Activated T-cell treated with anti-CD3 and anti-CD28 coated beads, Interleukin-2, amount 50 U/mL, for 24 hours (primary cell): ENCODE data around the gene AXDND1.

Source experiments
- DNase-seq: peaks from one replicate; pipeline ENCODE4 v3.0.0-alpha.2; 2020
- H3K27ac Mint-ChIP-seq: 2 replicates; pipeline ENCODE4 v1.8.0; 2020; ENCODE audit warnings: mild to moderate bottlenecking, mixed read lengths
- H3K27me3 Mint-ChIP-seq: 2 replicates; pipeline ENCODE4 v1.8.0; 2020; ENCODE audit warnings: mixed read lengths
- H3K36me3 Mint-ChIP-seq: 2 replicates; pipeline ENCODE4 v1.8.0; 2020; ENCODE audit warnings: low read depth, mixed read lengths
- H3K4me1 Mint-ChIP-seq: 2 replicates; pipeline ENCODE4 v1.8.0; 2020; ENCODE audit warnings: low read depth, mixed read lengths
- H3K4me3 Mint-ChIP-seq: 2 replicates; pipeline ENCODE4 v1.8.0; 2020; ENCODE audit warnings: mild to moderate bottlenecking, moderate library complexity, mixed read lengths
- H3K9me3 Mint-ChIP-seq: 2 replicates; pipeline ENCODE4 v1.8.0; 2020; ENCODE audit warnings: mixed read lengths

AXDND1 gene

DNA sequence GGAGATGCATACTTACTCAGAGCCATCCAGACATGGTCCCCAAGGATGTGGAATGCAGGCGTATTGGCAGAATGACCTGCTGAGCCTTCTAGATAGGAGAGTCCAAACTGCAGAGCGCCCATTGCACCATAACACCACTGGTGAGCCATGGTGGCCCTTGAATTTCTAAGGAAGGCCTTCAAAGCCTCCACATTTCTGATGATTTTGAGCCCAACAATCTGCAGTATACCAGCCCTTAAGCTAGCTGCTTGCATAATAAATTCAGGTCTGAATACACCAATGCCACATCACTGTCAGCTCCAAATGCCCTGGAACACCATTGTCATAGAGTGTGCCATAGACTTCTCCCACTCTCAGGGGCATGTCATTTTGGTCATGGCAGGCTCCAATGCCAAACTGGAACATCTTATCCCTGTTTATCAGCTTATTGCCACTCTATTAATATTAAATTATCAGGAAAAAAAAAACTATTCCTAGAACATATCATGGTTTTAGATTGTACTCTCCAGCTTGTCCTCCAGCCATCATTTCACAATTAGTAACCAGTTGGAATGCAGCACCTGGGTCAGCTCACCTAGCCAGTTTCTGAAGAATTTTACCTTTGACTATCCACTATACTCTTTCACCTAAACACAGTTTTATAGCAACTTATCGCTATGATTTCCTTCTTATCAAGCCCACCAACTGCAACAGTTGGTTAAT lies 183.0 kb downstream of the AXDND1 start:
- H3K9me3 Mint-ChIP-seq = no peaks in the 10 kb centered on the region
- no peak overlapping the region for H3K4me3 Mint-ChIP-seq
- H3K4me1 Mint-ChIP-seq = no peaks in the 10 kb centered on the region
- no peaks in the 10 kb centered on the region for H3K36me3 Mint-ChIP-seq
- no peak overlapping the region for H3K27ac Mint-ChIP-seq
- no peak for DNase-seq
- H3K27me3 Mint-ChIP-seq = no peaks in the 10 kb centered on the region

DNA sequence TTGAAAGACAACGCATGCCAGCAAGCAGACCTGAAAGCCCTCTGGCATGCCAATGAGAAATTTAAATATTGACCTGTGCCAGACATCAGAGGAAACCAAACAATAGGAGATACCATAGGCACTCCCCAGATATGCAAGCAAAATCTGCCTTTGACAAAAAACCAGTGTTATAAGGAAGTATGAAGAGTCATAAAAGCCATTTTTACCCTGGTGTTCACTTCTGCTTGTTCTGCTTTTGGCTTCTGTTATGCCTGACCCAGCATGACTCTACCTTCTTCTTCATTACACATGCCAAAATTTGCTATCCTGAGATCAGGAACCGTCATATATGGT lies 183.6 kb downstream of the AXDND1 start:
- no peaks in the 10 kb centered on the region for H3K9me3 Mint-ChIP-seq
- H3K4me1 Mint-ChIP-seq = no peaks in the 10 kb centered on the region
- no peak overlapping the region for H3K27ac Mint-ChIP-seq
- no peaks in the 10 kb centered on the region for H3K36me3 Mint-ChIP-seq
- H3K27me3 Mint-ChIP-seq = no peaks in the 10 kb centered on the region
- no peak for DNase-seq
- no peak overlapping the region for H3K4me3 Mint-ChIP-seq

DNA sequence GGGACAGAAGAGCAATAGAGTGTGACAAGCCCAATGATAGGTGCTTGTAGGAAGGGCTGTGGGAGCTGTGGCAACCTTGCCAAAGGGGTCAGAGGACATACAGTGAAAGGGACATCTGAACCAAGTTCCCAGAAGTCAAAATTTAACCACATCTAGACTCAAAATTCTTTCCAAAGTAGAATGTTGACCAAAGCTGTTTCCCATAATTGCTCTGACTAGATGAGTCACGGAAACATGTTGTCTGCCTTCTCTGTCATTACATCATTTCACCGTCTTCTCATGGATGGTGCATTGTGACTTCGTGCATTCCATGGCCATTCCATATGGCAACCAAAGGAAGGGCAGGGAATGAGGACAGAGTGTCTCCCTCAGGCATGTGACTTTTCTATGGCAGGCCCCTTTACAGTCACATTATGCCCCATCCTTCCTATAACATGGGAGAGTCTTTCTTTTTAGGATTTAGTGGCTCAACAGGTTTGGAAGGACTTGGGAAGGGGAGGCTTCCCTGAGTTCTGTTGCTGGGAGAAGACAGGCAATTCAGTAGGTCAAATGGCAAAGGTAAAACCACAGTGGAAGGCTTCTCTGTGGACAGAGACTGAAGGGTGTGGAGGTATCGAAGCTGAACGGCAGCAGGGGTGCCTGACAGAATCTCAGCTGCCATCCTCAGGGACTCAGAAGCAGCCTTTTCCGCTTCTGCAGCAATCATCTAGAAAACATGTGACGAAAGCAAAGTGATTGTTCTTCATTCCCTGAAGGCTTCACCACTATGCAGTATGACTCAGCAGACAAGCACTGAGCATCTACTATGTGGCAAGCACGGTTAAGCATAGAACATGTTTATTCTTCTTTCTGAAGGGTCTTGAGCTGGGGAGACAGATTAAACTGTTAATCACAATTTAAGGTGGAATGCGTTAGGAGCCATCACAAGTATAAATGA lies 185.2 kb downstream of the AXDND1 start:
- Mint-ChIP-seq H3K36me3 (no peaks in the 10 kb centered on the region), H3K27me3 (no peaks in the 10 kb centered on the region), H3K4me1 (no peaks in the 10 kb centered on the region), H3K27ac (no peak overlapping the region), H3K9me3 (no peaks in the 10 kb centered on the region), H3K4me3 (no peak overlapping the region)
- no peak for DNase-seq

DNA sequence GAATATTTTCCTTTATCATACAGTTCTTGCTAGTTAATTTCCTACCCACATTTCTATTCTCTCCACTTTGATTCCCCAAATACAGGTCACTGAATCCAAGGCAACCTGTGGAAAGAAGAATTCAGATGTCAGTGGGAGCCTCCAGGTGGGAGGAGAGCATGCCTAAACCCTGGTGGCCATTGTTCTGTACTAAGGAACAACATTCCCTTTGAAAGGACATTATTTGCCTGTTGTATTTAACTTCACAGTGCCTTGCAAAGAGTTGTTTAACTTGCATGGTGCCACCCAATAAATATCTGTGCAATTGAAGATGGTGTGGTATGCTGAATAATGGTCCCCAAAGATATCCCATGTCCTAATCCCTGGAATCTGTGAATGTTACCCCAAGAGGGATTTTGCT lies 188.7 kb downstream of the AXDND1 start:
- no peaks in the 10 kb centered on the region for H3K9me3 Mint-ChIP-seq
- no peak for DNase-seq
- H3K4me3 Mint-ChIP-seq = no peak overlapping the region
- H3K4me1 Mint-ChIP-seq = no peaks in the 10 kb centered on the region
- peaks cover 5% of the 10 kb centered on the region for H3K27me3 Mint-ChIP-seq
- H3K27ac Mint-ChIP-seq = no peak overlapping the region
- no peaks in the 10 kb centered on the region for H3K36me3 Mint-ChIP-seq

DNA sequence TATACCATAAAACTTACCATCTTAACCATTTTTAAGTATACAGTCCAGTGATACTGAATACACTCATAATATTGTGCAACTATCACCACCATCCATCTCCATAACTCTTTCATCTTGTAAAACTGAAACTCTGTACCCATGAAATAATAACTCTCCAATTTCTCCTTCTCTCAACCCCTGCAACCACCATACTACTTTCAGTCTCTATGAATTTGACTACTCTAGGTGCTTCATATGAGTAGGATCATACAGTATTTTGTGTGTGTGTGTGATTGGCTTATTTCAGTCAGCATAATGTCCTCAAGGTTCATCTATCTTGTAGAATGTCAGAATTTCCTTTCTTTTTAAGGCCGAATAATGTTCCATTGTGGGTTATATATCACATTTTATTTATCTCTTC lies 192.3 kb downstream of the AXDND1 start:
- Mint-ChIP-seq H3K36me3 (no peaks in the 10 kb centered on the region), H3K9me3 (no peaks in the 10 kb centered on the region), H3K27ac (no peak overlapping the region), H3K4me3 (no peak overlapping the region), H3K4me1 (no peaks in the 10 kb centered on the region), H3K27me3 (peaks cover 8% of the 10 kb centered on the region)
- DNase-seq = no peak

DNA sequence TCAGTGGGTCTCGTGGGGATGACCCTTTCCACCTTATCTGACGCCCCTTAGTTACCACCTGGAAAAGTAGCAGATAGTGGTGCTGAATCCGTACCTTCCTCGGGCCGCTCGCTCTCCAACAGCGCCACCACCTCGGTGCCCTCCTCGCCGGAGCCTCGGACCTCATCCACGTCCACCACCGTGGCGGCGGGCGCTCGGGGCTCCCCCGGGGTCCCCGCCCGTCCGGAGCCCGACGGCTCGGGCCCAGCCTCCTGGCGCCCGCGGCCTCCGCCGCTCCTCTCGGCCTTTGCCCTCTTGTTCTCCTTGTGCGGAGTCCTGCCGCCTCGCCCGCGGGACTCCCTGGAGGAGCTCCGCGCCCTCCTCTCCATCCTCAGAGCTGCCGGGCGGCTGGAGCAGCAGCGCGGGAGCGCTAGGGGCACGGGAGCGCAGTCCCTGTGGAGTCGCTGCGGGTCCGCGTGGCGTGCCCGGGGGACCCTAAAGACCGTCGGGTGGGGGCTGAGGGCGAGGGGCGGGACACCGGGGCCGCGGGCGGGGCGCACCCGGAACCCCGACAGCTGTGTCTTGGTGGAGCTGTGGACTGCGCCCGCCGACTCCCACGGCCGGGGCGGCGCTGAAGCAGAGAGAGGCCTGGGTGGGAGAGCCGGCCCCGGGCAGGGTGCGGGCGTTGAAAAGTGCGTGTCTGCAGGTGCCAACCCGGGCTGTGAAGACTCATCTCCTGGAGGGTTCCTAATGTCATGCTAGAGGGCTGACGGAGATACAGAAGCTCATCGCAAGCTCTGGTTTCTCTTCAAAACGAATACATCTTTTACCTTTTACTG lies 209.9 kb downstream of the AXDND1 start, which contains the start of gene NPHS2:
NPHS2 (minus strand) TSS at position 452 of the 818 bp plus-strand sequence; CDS start at position 368, 84 bp downstream.
- Mint-ChIP-seq H3K27ac (no peak within 1 kb of the TSS), H3K4me3 (no peak within 1 kb of the TSS), H3K4me1 (peaks cover 5% of the 10 kb centered on the region), H3K27me3 (peaks cover 58% of the 10 kb centered on the region), H3K9me3 (no peaks in the 10 kb centered on the region), H3K36me3 (no peaks in the 10 kb centered on the region)
- no peak for DNase-seq

DNA sequence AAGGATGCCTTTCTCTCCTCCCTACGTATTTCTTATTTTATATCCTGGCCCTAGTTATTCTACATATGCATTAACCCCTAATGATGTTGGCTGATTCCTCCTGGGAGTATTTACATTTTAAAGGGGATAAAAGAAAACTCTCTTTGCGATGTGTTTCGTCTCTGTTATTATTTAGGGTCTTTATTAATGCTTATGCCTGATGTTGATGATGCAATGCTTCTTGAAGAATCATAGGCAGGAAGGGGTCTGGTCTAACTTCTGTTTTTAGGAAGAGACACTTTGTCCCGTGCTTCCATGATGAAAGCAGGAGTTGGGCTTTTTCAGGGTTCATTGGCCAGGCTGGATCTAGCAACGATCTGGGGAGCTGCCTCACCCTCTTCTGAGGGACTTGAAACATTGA lies 210.7 kb downstream of the AXDND1 start:
- no peak overlapping the region for H3K4me3 Mint-ChIP-seq
- DNase-seq = no peak
- no peak overlapping the region for H3K27ac Mint-ChIP-seq
- H3K27me3 Mint-ChIP-seq = peaks cover 58% of the 10 kb centered on the region
- peaks cover 5% of the 10 kb centered on the region for H3K4me1 Mint-ChIP-seq
- no peaks in the 10 kb centered on the region for H3K36me3 Mint-ChIP-seq
- H3K9me3 Mint-ChIP-seq = no peaks in the 10 kb centered on the region

DNA sequence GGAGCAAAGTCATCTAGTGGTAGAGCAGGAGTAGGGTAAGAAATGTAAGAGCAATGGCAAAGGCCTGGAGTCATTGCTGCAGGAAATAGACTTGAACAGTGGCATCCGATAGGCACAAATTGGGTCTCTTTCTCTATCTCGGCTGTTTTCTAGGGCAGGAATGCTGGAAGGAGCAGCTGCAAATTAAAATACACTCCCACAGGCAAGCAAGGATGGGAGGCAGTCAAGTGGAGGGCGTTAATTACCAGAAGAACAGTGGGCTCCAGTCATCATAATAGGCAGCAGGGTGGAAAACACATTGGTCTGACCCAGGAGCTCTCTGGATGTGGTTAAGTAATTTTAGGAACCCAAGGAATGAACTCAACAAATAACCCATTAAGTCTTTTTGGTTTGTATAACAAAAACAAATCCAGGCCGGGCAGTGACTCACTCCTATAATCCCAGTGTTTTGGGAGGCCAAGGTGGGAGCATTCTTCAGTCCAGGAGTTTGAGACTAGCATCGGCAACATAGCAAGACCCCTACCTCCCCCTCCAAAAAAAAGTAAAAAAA lies 218.1 kb downstream of the AXDND1 start:
- H3K9me3 Mint-ChIP-seq = no peaks in the 10 kb centered on the region
- H3K4me1 Mint-ChIP-seq = no peaks in the 10 kb centered on the region
- no peak for DNase-seq
- peaks cover 67% of the 10 kb centered on the region for H3K27me3 Mint-ChIP-seq
- no peak overlapping the region for H3K27ac Mint-ChIP-seq
- H3K36me3 Mint-ChIP-seq = no peaks in the 10 kb centered on the region
- no peak overlapping the region for H3K4me3 Mint-ChIP-seq

DNA sequence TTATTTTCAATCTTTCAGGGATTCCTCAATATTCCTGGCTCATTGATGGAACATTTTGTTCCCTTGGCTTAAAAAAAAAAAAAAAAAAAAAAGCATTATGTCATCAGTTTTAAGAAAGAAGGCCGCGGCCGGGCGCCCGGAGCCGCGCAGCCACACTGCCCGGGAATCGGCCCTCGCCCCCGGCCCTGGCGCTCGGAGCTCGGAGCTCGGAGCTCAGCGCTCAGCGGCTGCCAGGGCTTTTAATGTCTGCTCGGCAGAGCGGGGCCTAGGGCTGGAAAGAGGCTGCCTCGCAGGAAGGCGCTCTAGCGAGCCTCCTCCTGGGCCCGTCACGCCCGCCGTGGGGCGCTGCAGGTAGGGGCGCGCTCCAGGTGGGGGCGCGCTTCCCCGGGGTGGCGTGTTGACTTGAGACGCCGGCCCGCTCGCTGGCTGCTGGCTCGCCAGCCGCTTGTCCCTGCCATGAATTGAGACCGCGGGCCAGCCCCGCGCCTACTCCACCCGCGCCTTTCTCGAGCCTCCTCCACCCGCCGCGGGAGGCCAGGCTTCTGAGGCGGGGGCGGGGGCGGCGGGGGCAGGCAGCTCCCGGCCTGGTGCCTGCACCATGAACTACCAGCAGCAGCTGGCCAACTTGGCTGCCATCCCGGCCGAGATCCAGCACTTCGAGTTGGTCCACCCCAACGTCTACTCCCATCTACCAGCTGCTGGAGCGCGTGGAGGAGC lies 220.5 kb downstream of the AXDND1 start:
- no peaks in the 10 kb centered on the region for H3K36me3 Mint-ChIP-seq
- H3K4me1 Mint-ChIP-seq = no peaks in the 10 kb centered on the region
- H3K9me3 Mint-ChIP-seq = no peaks in the 10 kb centered on the region
- H3K27ac Mint-ChIP-seq = no peak overlapping the region
- no peak for DNase-seq
- H3K4me3 Mint-ChIP-seq = no peak overlapping the region
- peaks cover 73% of the 10 kb centered on the region for H3K27me3 Mint-ChIP-seq

DNA sequence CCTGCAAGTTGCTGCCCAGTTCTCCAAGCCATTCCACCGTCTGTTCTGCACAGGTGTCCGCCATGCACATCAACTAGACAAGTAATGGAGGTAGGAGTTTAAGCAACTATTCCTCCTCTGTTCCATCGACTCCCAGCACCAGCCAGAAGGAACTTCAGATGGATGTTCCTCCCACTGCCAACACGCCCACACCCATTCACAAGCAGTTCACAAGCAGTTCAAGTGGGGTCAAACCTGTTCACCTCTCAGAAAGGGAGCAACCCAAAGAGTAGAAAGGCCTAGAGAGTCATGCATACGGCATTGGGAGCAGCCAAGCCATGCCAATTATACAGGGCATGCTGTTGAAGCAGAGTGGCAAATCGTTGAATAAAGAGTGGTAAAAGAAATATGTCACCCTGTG lies 221.6 kb downstream of the AXDND1 start:
- DNase-seq = no peak
- H3K9me3 Mint-ChIP-seq = no peaks in the 10 kb centered on the region
- peaks cover 72% of the 10 kb centered on the region for H3K27me3 Mint-ChIP-seq

DNA sequence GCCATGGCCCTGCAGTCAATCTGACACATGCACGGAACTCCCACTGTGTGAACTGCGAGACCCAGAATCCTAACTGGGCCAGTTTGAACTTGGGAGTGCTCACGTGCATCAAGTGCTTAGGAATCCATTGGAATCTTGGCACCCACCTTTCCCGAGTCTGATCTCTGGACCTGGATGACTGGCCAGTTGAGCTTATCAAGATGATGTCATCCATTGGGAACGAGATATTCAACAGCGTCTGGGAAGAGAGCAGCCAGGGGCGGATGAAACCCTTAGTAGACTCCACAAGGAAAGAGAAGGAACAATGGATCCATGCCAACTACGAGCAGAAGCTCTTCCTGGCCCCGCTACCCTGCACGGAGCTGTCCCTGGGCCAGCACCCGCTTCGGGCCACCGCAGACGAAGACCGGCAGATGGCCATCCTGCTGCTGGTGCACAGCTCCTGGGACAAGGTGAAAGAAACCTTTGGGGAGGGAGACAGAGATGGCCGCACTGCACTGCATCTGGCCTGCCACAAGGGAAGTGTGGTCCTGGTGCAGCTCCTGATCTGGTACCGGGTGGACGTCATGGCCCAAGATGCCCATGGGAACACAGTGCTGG lies 222.8 kb downstream of the AXDND1 start:
- no peaks in the 10 kb centered on the region for H3K4me1 Mint-ChIP-seq
- no peak overlapping the region for H3K4me3 Mint-ChIP-seq
- H3K36me3 Mint-ChIP-seq = no peaks in the 10 kb centered on the region
- DNase-seq = no peak
- peaks cover 76% of the 10 kb centered on the region for H3K27me3 Mint-ChIP-seq
- no peak overlapping the region for H3K27ac Mint-ChIP-seq
- H3K9me3 Mint-ChIP-seq = no peaks in the 10 kb centered on the region

More for the DNA sequence above, 221.6 kb downstream of the AXDND1 start:
- Mint-ChIP-seq H3K4me1 (no peaks in the 10 kb centered on the region), H3K4me3 (no peak overlapping the region), H3K27ac (no peak overlapping the region), H3K36me3 (no peaks in the 10 kb centered on the region)

DNA sequence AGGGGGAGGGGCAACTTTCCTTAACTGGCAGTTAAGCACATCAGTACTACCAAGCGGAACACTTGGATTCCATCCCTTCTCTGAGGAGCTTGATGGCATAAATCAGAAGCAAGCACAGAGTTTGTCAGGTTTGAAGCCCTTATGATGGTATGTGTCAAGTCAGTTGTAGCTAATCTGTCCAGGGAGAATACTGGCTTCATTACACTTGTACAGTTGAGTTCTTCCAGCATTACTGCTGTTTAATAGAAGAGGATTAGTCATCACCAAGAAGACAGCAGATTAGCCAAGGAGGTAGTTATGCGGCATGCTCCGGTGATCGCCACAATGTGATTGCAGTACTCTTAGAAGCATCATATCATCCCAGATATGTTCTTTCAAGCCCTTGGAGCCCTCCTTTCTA lies 223.7 kb downstream of the AXDND1 start:
- H3K27me3 Mint-ChIP-seq = peaks cover 71% of the 10 kb centered on the region
- H3K27ac Mint-ChIP-seq = no peak overlapping the region
- H3K9me3 Mint-ChIP-seq = no peaks in the 10 kb centered on the region
- no peak for DNase-seq
- H3K4me3 Mint-ChIP-seq = no peak overlapping the region
- H3K36me3 Mint-ChIP-seq = no peaks in the 10 kb centered on the region
- no peaks in the 10 kb centered on the region for H3K4me1 Mint-ChIP-seq

DNA sequence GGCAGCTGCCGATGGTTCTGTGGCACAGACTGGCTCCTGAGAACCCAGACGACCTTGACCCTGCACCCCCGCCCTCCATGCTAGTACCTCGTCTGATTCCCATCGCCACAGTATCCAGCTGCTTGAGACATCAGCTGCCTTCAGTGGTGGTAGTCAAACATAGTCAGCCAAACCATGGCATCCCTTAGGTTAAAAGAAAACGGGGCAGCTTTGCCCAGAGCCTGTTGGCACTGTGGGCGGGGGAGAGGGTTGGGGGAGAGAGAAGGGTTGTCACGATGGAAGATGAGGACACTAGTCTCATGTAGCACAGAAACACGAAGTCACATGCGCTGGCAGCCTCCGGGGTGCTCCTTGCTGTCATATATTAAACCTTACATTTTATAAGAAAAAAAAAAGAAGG lies 224.9 kb downstream of the AXDND1 start:
- peaks cover 63% of the 10 kb centered on the region for H3K27me3 Mint-ChIP-seq
- no peak overlapping the region for H3K4me3 Mint-ChIP-seq
- H3K36me3 Mint-ChIP-seq = no peaks in the 10 kb centered on the region
- no peaks in the 10 kb centered on the region for H3K9me3 Mint-ChIP-seq
- no peak for DNase-seq
- H3K27ac Mint-ChIP-seq = no peak overlapping the region
- peaks cover 2% of the 10 kb centered on the region for H3K4me1 Mint-ChIP-seq

DNA sequence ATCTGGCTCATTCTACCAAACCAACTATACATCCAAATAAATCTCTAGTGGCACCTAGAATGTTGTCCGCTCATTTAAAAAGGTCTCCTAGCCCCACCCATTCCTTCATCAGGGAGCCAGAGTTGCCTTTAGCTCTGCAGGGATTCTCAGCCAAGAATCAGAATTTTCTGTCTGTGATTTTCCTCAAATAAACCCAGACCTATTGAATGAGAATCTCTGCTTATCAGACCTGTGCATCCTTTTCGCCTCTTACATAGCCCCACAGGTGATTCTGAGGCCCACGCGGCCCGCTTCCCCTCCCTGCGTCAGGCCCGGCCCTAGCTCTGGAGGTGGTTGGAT lies 225.5 kb downstream of the AXDND1 start:
- Mint-ChIP-seq H3K27ac (no peak overlapping the region), H3K9me3 (no peaks in the 10 kb centered on the region), H3K27me3 (peaks cover 59% of the 10 kb centered on the region), H3K36me3 (no peaks in the 10 kb centered on the region), H3K4me3 (no peak overlapping the region), H3K4me1 (peaks cover 5% of the 10 kb centered on the region)
- no peak for DNase-seq
